Panc1 (cell line): ENCODE data around the gene RAPGEF1. TPM values are rescaled to one million over a fixed set of nuclear protein-coding genes. Genes with fewer than 3 reads are reported as not detected.

Experiments
- ATAC-seq: fragments of 200-7000 bp; cut with Tn5 transposase; 2 replicates; pipeline ENCODE4 v1.9.1; 2020; ENCODE audit warnings: mild to moderate bottlenecking, moderate library complexity
- BruUV-seq: library from RNA; stranded (reverse); fragments of 400-500 nt; replicated peaks from 2 replicates; lab custom pipeline; 2021; lab: Mats Ljungman, UMichigan
- CTCF ChIA-PET: fragments of 300-600 bp; sonication (Branson Sonifier 250); formaldehyde crosslinking; loops from one replicate; lab custom pipeline; 2022; ENCODE audit warnings: antibody characterized with exemption; lab: Charles Lee
- POLR2A ChIA-PET: fragments of 300-600 bp; sonication (Branson Sonifier 250); formaldehyde crosslinking; loops from one replicate; lab custom pipeline; 2022; ENCODE audit warnings: antibody characterized with exemption; lab: Charles Lee
- DNase-seq: peaks from one replicate; pipeline ENCODE4 v3.0.0-alpha.2; 2010; ENCODE audit warnings: low read depth, low spot score
- H3K27ac ChIP-seq: 2 replicates; pipeline ENCODE4 v1.5.1; 2011; ENCODE audit warnings: mild to moderate bottlenecking, low read length, inconsistent platforms
- H3K27me3 ChIP-seq: fragments of 200-500 bp; sonication (Bioruptor generic); 2 replicates; pipeline ENCODE4 v1.6.0; 2014; ENCODE audit warnings: low read length, inconsistent platforms; ENCODE audit not compliant: control insufficient read depth, insufficient read depth
- H3K36me3 ChIP-seq: fragments of 200-500 bp; sonication (Bioruptor generic); 2 replicates; pipeline ENCODE4 v1.5.1; 2014; ENCODE audit warnings: inconsistent platforms, mild to moderate bottlenecking, low read length, moderate library complexity; ENCODE audit not compliant: control insufficient read depth, insufficient read depth
- H3K4me1 ChIP-seq: 2 replicates; pipeline ENCODE4 v1.5.1; 2011; ENCODE audit warnings: inconsistent platforms, mild to moderate bottlenecking, low read length, moderate library complexity; ENCODE audit not compliant: control insufficient read depth, insufficient read depth
- H3K4me3 ChIP-seq, 2 experiments: 2 replicates each; pipeline ENCODE4 v1.5.1; 2011 to 2012; ENCODE audit warnings: low read depth in 2 of 2, low read length in 2 of 2, mild to moderate bottlenecking in 2 of 2, inconsistent platforms in 1 of 2, moderate library complexity in 1 of 2
- H3K9me3 ChIP-seq: fragments of 200-500 bp; sonication (Bioruptor generic); 2 replicates; pipeline ENCODE4 v1.5.1; 2014; ENCODE audit warnings: low read depth, mild to moderate bottlenecking, inconsistent platforms, low read length, moderate library complexity; ENCODE audit not compliant: control insufficient read depth, insufficient read depth
- POLR2AphosphoS5 ChIP-seq: IDR thresholded peaks from 2 replicates; pipeline ENCODE4 v1.6.1; 2012; ENCODE audit warnings: mild to moderate bottlenecking, low read depth, low read length, moderate library complexity
- REST ChIP-seq, 2 experiments: IDR thresholded peaks; 2 replicates each; pipeline ENCODE4 v1.6.1; 2011 to 2012; ENCODE audit warnings: low read depth in 2 of 2, control low read depth in 1 of 2, low read length in 1 of 2, mild to moderate bottlenecking in 1 of 2, moderate library complexity in 1 of 2; ENCODE audit not compliant: insufficient read depth in 1 of 2
- SIN3A ChIP-seq: IDR thresholded peaks from 2 replicates; pipeline ENCODE4 v1.6.1; 2012; ENCODE audit warnings: low read depth, mild to moderate bottlenecking, low read length, moderate library complexity, borderline replicate concordance; ENCODE audit not compliant: insufficient read depth
- TCF7L2 ChIP-seq: IDR thresholded peaks from 2 replicates; pipeline ENCODE4 v1.6.1; 2011; ENCODE audit warnings: mild to moderate bottlenecking, low read depth, low read length, inconsistent platforms
- in situ Hi-C: cut with HindIII; loops from 2 replicates; pipeline ENCODE4 v1.10.0; 2016; ENCODE audit warnings: low sequenced_read_pairs, low pct_unique_long_range_greater_than_20kb
- intact Hi-C: fragments of 100-400 bp; cut with micrococcal nuclease; formaldehyde crosslinking; loops from one replicate; pipeline ENCODE4 v1.10.0; 2022; ENCODE audit not compliant: unreplicated experiment
- total RNA-seq: library from RNA; stranded (reverse); gene quantifications from one replicate; pipeline ENCODE4 v1.2.1, GENCODE V29; 2021; ENCODE audit not compliant: unreplicated experiment
- TF ChIP-seq, protein P1 (sequence below): fragments of 450-650 bp; IDR thresholded peaks from 2 replicates; pipeline ENCODE4 v1.5.1; 2017; ENCODE audit warnings: mild to moderate bottlenecking

The RAPGEF1 gene
- total RNA-seq, 1 experiment from 2014 or later, result 86.8 TPM

DNA sequence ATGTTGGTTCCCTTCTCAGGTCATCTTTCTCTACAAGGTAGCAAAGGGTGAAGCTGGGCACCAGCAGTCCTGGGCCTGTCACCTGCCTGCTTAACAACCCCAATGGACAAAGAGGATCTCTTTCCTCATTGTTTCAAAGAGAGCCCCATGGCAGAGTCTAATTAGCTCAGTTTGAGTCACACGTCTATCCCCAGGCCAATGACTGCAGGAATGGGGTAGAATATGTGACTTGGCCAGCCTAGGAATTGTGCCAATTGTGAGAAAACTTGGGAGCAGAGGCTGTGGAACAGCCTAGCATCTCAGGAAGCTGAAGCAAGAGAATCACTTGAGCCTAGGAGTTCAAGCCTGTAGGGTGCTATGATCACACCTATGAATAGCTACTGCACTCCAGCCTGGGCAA, 3.6 kb upstream of the RAPGEF1 start:
- peaks cover 2% of the 10 kb centered on the region; the same call in 1 of the 2 replicates for H3K4me1 ChIP-seq
- no peak for ATAC-seq
- no peak for TF ChIP-seq REST (IDR thresholded peaks at IDR 0.05; ENCODE audit: insufficient read depth in 1 of 2, low read depth in 2 of 2, low read length in 1 of 2)
- TF ChIP-seq POLR2AphosphoS5, result no peak
- POLR2A ChIA-PET, result no interaction called here
- no peaks in the 10 kb centered on the region for H3K36me3 ChIP-seq
- CTCF ChIA-PET, result no interaction called here
- no peak for DNase-seq
- in situ Hi-C loops (no loop called here), intact Hi-C loops (loop anchor here (5.0 kb wide), 1 partner anchor 151 kb away; no protein-coding TSS in a partner anchor)
- H3K27me3 ChIP-seq, result no peaks in the 10 kb centered on the region
- H3K4me3 ChIP-seq, result no peak overlapping the region
- H3K27ac ChIP-seq, result no peak overlapping the region
- BruUV-seq, result no TSS peak
- H3K9me3 ChIP-seq, result no peaks in the 10 kb centered on the region

DNA sequence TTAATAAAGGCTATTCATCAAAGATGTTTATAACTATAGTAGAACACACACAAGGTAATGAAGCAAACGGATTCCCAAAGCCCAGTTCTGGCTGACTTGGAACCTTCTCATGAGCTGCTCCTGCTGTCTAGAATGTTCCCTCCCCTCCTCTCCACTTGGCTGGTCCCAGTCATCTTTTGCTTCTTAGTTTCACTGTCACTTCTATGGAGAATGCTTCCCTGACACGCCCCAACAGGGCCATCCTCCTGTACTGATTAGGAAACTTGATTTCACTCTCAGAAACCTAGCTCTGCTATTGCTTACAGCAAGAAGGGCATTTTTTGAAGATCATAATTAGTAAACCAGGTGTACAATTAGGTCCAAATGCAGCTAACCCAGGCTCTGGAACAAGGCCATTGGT, 3.2 kb upstream of the RAPGEF1 start:
- DNase-seq, result no peak
- intact Hi-C loops, result loop anchor here (5.0 kb wide), 1 partner anchor 151 kb away; no protein-coding TSS in a partner anchor
- POLR2A ChIA-PET, result interaction anchor here (0.6 to 0.7 kb wide), 2 partner anchors 8 to 14 kb away, joined by 4 to 5 read pairs; no protein-coding TSS in a partner anchor
- in situ Hi-C loops, result no loop called here
- no TSS peak for BruUV-seq
- CTCF ChIA-PET, result no interaction called here
- no peak for ATAC-seq
- no peaks in the 10 kb centered on the region for H3K27me3 ChIP-seq
- H3K36me3 ChIP-seq, result no peaks in the 10 kb centered on the region
- H3K4me3 ChIP-seq, result no peak overlapping the region
- H3K4me1 ChIP-seq, result peaks cover 6% of the 10 kb centered on the region
- TF ChIP-seq POLR2AphosphoS5 (no peak), TCF7L2 (no peak), SIN3A (no peak)
- TF ChIP-seq, protein P1, sequence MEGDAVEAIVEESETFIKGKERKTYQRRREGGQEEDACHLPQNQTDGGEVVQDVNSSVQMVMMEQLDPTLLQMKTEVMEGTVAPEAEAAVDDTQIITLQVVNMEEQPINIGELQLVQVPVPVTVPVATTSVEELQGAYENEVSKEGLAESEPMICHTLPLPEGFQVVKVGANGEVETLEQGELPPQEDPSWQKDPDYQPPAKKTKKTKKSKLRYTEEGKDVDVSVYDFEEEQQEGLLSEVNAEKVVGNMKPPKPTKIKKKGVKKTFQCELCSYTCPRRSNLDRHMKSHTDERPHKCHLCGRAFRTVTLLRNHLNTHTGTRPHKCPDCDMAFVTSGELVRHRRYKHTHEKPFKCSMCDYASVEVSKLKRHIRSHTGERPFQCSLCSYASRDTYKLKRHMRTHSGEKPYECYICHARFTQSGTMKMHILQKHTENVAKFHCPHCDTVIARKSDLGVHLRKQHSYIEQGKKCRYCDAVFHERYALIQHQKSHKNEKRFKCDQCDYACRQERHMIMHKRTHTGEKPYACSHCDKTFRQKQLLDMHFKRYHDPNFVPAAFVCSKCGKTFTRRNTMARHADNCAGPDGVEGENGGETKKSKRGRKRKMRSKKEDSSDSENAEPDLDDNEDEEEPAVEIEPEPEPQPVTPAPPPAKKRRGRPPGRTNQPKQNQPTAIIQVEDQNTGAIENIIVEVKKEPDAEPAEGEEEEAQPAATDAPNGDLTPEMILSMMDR, result no peak
- H3K9me3 ChIP-seq, result no peaks in the 10 kb centered on the region
- no peak overlapping the region for H3K27ac ChIP-seq

- in situ Hi-C loops, result no loop called here
These were observed 1.0 kb upstream of the RAPGEF1 start for GRCh38 chr9:131740898-131741297.

More at GRCh38 chr9:131740898-131741297, 1.0 kb upstream of the RAPGEF1 start:
- BruUV-seq, result no TSS peak
- Histone ChIP-seq H3K36me3 (no peaks in the 10 kb centered on the region), H3K27me3 (no peaks in the 10 kb centered on the region), H3K4me3 (no peak overlapping the region), H3K4me1 (peaks cover 23% of the 10 kb centered on the region), H3K27ac (no peak overlapping the region), H3K9me3 (no peaks in the 10 kb centered on the region)
- ChIA-PET CTCF (interaction anchor here (0.6 kb wide), 1 partner anchor 559 kb away, joined by 12 read pairs; no protein-coding TSS in a partner anchor), POLR2A (no interaction called here)
- ATAC-seq (no peak), DNase-seq (no peak)
- TF ChIP-seq SIN3A, result no peak
- no peak for TF ChIP-seq REST (IDR thresholded peaks at IDR 0.05; ENCODE audit: insufficient read depth in 1 of 2, low read depth in 2 of 2, low read length in 1 of 2)
- no peak for TF ChIP-seq POLR2AphosphoS5
- TF ChIP-seq, protein P1, result no peak
- no peak for TF ChIP-seq TCF7L2
- intact Hi-C loops, result loop anchor here (5.0 kb wide), 1 partner anchor 149 kb away; no protein-coding TSS in a partner anchor
